DOHH2 (cell line): Measurements from ENCODE around the gene SLC6A12.

ENCODE experiments used
- EZH2phosphoT487 ChIP-seq: fragments of 200-600 bp; sonication (generic); IDR thresholded peaks from 2 replicates; pipeline ENCODE4 v1.6.1; 2017; ENCODE audit warnings: borderline replicate concordance, mild to moderate bottlenecking, antibody characterized with exemption, low read length, moderate library complexity, mixed read lengths
- TF ChIP-seq, protein P1 (sequence below): fragments of 200-600 bp; sonication (generic); IDR thresholded peaks from one replicate; pipeline ENCODE4 v1.5.1; 2014; ENCODE audit warnings: antibody characterized with exemption, mild to moderate bottlenecking, low read depth, low read length; ENCODE audit not compliant: poor library complexity, severe bottlenecking

DNA sequence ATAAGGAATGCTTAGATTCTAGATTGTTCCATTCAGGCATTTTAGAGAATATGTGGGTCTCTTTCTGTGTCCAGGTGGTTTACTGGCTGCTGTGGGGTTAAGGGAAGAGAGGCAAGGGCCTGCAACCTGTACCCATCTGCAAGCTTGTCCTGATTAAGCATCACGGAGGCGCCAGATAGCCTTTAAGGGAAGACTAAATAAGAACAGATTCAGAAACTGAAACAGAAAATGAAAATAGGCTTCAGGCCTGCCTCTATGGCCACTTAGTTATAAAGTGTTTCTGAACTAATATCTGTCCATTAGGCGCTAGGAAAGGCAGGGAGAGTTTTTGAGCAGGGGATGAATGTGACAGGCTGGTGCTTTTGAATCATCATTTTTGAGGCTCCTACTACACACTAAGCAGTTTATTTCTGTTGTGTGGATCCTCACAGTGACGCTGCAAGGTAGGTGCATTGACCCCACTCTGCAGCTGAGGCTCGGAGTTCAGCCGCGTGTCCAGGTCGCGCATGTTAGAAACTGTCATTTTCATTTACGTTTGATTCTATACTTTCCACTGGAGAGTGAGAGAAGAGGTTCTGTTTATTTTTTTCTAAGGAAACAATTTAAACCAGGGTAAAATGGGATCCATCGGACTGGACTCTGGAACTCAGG is 47.4 kb downstream of the SLC6A12 start:
- TF ChIP-seq, protein P1, sequence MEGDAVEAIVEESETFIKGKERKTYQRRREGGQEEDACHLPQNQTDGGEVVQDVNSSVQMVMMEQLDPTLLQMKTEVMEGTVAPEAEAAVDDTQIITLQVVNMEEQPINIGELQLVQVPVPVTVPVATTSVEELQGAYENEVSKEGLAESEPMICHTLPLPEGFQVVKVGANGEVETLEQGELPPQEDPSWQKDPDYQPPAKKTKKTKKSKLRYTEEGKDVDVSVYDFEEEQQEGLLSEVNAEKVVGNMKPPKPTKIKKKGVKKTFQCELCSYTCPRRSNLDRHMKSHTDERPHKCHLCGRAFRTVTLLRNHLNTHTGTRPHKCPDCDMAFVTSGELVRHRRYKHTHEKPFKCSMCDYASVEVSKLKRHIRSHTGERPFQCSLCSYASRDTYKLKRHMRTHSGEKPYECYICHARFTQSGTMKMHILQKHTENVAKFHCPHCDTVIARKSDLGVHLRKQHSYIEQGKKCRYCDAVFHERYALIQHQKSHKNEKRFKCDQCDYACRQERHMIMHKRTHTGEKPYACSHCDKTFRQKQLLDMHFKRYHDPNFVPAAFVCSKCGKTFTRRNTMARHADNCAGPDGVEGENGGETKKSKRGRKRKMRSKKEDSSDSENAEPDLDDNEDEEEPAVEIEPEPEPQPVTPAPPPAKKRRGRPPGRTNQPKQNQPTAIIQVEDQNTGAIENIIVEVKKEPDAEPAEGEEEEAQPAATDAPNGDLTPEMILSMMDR = no peak
- no peak for TF ChIP-seq EZH2phosphoT487
